ENCODE measurements around the gene C9orf85.
"Not testable (repeated sequence)": the region's sequence is repeated elsewhere in the genome, so short reads cannot be mapped to it uniquely, and the experiment has no call there.

C9orf85 gene

GRCh38 chr9:71944754-71945375 lies 33.4 kb downstream of the C9orf85 start:
- no peak for DNase-seq

DNA sequence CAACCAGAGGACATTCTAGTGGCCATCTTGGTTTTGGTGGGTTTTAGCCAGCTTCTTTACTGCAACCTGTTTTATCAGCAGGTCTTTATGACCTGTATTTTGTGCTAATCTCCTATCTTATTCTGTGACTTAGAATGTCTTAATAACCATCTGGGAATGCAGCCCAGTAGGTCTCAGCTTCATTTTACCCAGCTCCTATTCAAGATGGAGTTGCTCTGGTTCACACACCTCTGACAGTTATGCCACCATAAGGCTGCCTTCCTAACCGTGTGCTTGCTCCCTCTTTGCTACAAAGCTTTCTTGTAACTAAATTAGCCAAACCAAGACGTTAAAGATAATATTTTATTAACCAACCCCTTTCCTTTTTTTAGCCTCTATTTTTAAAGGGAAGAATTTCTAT lies 43.2 kb downstream of the C9orf85 start:
- DNase-seq, result not testable (repeated sequence)

- no peak for DNase-seq
Observed at GRCh38 chr9:71955300-71955915, 44.0 kb downstream of the C9orf85 start.

DNA sequence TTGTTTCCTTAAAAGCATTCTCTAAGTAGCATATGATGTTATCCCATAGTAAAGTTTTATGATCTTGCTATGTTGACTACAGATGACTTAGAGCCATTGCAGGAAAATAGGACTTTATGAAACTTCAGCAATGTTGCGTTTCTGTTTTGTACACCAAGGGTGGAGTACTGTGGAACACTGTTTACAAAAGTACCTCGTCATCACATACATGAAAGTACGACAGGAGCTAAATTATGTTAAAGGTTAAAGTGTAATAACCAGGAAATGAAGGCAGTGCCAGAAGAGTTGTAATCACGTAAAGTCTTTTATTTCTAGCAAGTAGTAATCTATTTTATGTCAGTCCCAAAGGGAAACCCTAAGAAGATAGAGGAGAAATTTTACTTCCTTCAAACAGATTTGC lies 50.9 kb downstream of the C9orf85 start:
- no peak for DNase-seq

- not testable (repeated sequence) for DNase-seq
Observed at GRCh38 chr9:71963471-71963996, 52.1 kb downstream of the C9orf85 start.

GRCh38 chr9:71965403-71965802 lies 54.0 kb downstream of the C9orf85 start:
- DNase-seq, result no peak

DNA sequence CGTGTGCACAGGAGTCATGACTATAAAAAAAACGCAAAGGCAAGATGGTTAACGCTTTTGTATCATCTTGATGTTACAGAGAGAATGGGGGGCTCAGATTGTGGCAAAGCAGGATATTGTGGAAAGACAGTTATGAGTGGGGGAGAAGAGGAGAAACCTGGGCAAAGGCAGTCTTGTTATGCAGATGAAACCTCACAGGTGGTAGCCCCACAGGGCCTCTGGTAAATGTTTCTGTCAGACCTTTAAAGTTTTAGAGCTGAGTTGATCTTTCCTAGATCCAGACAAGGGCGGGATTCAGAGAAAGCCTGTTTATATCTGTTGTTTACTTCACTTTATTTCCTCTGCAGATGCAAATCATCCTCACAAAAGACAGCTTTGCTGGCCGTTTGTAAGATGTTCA lies 55.2 kb downstream of the C9orf85 start:
- no peak for DNase-seq

DNA sequence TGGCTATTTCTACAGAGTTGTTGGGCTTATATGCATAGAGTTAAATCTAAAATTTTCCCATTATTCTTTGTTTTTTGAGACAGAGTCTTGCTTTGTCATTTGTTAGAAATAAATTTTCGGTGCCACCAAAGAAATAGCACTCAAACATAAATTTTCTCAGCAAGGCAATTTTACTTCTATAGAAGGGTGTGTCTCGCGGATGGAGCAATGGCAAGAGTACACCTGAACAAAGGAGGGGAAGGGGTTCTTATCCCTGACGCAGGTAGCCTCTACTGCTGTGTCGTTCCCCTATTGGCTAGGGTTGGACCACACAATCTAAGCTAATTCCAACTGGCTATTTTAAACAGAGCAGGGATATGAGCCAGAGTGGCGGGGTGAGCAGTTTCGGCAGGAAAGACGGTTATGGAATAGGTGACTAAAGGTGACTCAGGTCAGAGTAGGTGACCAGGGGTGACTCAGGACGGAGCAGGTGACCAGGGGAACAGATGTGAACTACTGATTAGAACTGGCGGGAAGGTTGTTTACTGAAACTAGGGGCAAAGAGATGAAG lies 57.2 kb downstream of the C9orf85 start:
- no peak for DNase-seq

DNA sequence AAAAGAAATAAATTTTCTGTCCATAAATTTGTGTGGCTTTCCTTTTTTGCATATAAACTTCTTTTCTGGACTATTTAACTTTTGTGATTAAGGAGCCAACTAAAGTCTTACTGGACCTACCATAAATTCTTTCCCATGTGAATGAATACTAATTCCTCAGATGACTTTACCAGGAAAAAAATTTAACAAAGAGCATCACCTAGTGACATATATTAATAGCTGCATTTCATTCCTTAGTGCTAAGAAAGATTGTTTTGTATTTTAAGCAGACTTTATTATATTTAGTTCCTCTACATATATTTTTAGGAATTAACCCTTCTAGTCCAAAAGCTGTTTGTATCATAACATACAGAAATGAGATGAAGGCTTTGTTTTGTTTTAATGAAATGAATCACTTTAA lies 64.4 kb downstream of the C9orf85 start:
- no peak for DNase-seq

DNA sequence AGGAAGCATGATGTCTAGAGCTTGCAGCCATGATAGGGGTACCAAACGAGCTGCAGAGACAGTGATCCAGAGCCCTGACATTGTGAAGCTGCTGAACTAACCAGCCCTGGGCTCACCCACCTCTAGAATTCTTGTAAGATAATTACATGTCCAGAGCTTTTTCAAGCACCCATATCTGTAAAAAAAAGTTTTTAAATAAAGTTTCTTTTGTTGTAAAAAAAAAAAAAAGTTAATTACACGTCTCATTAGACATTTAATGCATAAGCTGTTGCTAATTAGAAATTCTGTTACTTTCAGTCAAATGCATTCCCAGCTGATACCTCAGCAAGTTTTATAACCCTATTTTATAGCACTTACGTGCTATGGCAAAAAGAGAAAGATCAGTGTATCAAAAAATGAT lies 65.6 kb downstream of the C9orf85 start:
- DNase-seq, result no peak

DNA sequence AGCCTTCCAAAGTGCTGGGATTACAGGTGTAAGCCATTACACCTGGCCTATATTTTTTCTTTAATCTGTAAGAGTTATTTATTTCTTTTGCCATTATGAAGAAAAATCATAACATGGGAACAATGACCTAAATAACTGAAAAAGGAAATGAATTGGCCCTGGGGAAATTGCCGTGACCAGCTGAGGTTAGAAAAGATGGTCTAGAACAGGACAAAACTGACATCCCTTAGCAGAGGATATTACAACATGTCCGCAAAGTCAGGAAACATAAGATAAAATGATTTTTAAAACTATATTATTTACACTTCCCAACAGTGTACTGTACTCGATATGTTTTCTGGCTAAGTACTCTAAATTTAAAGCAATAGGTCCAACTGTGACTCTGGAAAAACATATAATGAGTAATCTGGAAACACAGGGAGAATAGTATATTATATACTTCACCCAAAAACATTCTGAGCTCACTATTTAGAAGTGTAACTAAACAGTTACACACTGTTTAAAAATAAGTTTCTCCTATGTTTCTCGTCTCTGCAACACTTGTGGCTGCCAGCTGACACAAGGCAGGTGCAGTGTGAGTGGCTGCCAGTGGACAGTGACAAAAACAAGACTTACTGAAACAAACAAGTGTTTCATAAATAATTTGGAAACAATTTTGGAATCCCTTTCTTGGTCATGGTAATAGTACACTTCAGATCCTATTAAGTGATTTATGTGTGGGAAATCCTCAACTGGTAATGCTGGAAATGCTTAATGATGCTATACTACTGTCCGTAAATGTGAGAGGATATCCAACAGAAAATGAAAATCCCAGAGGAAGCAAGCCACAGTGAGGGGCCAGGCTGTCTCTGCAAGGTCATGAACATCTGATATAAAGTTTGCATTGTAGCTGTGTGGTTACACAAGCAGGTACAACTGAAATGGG lies 69.1 kb downstream of the C9orf85 start:
- peak; percentile 9 for DNase-seq

- no peak for DNase-seq
Observed at GRCh38 chr9:71981944-71982343, 70.5 kb downstream of the C9orf85 start.

DNA sequence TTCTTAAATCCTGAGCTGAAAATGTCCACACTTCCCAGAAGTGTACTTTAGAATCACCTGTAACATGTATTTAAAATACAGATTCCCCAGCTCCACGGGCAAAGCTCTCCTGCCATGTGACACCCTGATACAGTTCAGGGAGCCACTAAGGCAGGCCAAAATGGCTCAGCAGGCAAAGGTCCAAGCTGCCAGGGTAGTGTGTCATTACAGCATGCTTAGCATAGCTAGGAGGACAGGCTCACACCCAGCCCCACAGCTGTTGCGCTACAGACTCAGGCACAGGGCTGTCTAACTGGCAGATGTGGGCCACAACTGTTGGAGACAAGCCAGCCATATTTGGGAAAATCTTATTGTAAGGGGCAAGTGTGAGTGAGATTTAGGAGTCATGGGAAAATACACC lies 73.0 kb downstream of the C9orf85 start:
- DNase-seq, result no peak

- no peak for DNase-seq
Observed at GRCh38 chr9:71984831-71985281, 73.4 kb downstream of the C9orf85 start.

DNA sequence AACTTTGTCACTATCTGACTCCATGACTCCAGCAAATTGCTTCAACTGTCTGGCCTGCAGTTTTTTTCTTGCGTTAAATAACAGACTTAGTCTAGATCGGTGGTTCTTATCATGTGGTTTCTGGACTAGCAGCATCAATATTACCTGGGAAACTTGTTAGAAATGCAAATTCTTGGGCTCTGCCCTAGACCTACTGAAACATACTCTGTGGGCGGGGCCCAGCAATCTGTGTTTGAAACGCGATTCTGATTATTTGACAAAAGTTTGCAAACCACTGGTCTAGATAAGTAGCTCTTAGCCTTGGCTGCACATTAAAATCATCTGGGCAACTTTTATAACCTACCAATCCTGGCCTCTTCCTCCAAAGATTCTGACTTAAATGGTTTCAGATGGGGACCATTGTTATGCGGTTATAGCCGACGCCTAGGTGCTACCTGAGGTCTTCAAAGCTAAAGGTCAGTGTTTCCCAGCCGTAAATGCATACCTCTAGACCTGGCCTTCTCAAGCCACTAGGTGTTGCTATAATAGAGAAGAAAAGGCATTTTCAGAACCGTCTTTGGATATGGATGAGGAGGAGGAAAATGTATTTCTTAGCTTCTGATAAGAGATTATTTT lies 74.0 kb downstream of the C9orf85 start:
- DNase-seq, result no peak

DNA sequence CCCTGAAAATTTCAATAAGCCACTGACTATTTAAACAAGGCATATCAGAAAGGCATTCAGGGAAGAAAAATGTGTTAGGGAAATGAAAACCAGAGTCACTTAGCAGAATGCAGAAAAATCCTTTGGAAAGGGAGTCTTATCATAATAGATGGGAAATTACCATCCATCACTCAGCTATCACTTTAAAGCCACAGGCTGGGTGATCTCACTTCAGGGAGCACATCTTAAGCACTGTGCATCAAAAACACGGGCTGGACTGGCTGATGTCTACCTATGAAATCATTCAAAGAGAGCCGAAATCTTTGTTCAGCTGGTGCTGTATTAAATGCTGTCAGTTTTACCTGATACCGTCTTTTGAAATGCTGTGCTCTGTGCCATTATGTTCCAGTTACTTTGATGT lies 75.5 kb downstream of the C9orf85 start:
- no peak for DNase-seq

DNA sequence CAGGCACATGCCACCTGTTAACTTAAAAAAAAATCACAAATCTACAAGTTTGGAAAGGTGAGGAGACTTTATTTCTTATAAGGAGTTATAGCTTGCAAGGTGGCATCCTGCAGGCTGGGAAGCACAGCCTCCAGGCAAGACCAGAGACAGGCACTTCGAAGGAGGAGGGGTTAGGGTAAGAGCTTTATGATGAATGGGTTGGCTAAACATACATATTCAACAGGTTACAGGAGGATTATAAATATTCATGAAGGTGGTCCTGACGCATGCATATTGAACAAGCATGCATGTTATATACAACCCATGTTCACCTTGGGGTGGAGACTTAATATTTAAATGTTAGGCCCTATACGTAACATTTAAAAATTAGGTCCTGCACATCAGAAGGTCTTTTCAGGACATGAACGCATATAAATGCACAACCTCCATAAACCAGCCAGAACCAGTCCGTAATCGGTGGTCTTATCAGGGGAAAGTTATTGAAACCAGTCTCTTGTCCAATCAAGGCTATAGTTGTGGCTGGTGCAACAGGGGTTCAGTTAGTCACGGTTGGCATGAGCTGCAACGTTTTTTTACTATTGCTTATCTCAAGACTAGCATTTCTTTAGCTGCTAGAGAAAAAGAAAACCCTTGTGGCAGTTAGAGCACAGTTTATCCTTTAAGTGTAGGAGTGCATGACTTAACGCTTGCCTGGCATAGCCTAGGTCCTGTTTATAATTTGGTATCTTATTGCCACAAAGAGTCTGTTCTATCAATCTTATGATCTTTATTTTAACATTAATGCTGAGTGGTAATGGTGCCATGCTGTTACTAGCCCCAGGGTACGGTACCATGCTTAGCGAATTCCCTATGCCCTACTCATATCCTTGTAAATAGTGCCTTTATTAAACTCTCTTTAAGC lies 76.3 kb downstream of the C9orf85 start:
- DNase-seq, result no peak

GRCh38 chr9:71990466-71990865 lies 79.0 kb downstream of the C9orf85 start:
- DNase-seq, result no peak

DNA sequence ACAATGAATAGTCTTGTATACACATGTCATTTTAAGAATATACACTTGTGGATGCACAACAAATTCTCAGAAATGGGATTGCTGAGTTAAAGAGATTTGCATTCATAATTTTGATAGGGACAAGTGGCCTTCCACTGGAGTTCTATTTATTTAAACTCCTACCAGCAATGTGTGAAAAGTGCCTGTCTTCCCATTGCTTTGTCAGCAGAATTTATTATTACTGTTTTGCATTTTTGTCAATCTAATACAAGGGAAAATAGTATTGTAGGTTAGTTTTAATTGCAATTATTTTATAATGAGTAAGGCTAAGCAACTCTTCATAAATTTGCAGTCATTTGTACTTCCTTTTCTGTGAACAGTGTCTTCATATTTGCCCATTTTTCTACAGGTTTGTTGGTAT lies 94.0 kb downstream of the C9orf85 start:
- DNase-seq, result no peak

- no peak for DNase-seq
Observed at GRCh38 chr9:72006501-72006900, 95.1 kb downstream of the C9orf85 start.

- DNase-seq, result not testable (repeated sequence)
Observed at GRCh38 chr9:72007726-72008125, 96.3 kb downstream of the C9orf85 start.

DNA sequence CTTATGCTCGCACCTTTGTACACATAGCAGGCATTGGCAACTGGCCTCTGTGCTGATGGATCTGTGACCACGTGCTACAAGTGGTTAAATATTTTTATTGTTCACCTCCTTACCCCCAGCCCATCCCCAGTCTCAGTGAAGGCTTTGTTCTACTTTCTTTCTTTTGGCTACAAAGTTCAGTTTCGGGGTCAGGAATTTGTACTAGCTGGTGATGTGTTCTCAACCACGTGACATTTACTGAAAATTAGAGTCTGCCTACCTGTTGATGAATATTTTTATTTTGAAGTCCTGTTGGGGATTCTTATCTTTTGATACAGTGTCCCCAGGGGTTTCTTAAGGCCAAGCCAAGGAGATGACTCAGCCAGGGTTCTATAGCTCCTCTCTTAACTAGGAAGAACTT lies 101.2 kb downstream of the C9orf85 start:
- no peak for DNase-seq

Measured in NCI-H1105 treated with DMSO at 0.1 percent for 48 hours (cell line).